OCI-LY3 (cell line): ENCODE measurements around the gene GNAZ.

Source experiments
- H2AFZ ChIP-seq: fragments of 200-600, 300-600 bp; shearing (Covaris generic); 2 replicates; pipeline ENCODE4 v1.6.0; 2014; ENCODE audit warnings: antibody characterized with exemption, low read depth, low read length
- H3K27ac ChIP-seq: fragments of 200-600, 300-600 bp; sonication (generic); 2 replicates; pipeline ENCODE4 v1.5.1; 2014; ENCODE audit warnings: mild to moderate bottlenecking, low read length, moderate library complexity, mixed read lengths
- H3K27me3 ChIP-seq: fragments of 200-600, 300-600 bp; sonication (generic); 2 replicates; pipeline ENCODE4 v1.6.1; 2014; ENCODE audit warnings: low read depth, low read length, mixed read lengths
- H3K36me3 ChIP-seq: fragments of 200-600, 300-600 bp; sonication (generic); replicated peaks from 2 replicates; pipeline ENCODE3; 2014; ENCODE audit warnings: low read depth, low read length, mixed read lengths
- H3K4me1 ChIP-seq: fragments of 300-600, 200-600 bp; sonication (generic); 2 replicates; pipeline ENCODE4 v1.6.1; 2014; ENCODE audit warnings: low read length, mixed read lengths
- H3K4me2 ChIP-seq: fragments of 200-600, 300-600 bp; sonication (generic); 2 replicates; pipeline ENCODE4 v1.6.1; 2014; ENCODE audit warnings: low read length, mixed read lengths
- H3K4me3 ChIP-seq: fragments of 300-600, 200-600 bp; sonication (generic); 2 replicates; pipeline ENCODE4 v1.5.1; 2014; ENCODE audit warnings: antibody characterized with exemption, mild to moderate bottlenecking, low read length, moderate library complexity
- H3K79me2 ChIP-seq: fragments of 300-600, 200-600 bp; shearing (Covaris generic); 2 replicates; pipeline ENCODE4 v1.6.1; 2014; ENCODE audit warnings: mild to moderate bottlenecking, low read length, mixed read lengths
- H3K9ac ChIP-seq: fragments of 300-600, 200-600 bp; shearing (Covaris generic); 2 replicates; pipeline ENCODE4 v1.6.0; 2014; ENCODE audit warnings: mild to moderate bottlenecking, low read length, moderate library complexity
- H3K9me3 ChIP-seq: fragments of 200-600, 300-600 bp; shearing (Covaris generic); 2 replicates; pipeline ENCODE4 v1.6.1; 2014; ENCODE audit warnings: low read length, mixed read lengths; ENCODE audit not compliant: insufficient read depth
- H4K20me1 ChIP-seq: fragments of 200-600, 300-600 bp; sonication (generic); 2 replicates; pipeline ENCODE4 v1.6.1; 2016; ENCODE audit warnings: low read length, mixed read lengths; ENCODE audit not compliant: insufficient read depth
- EZH2phosphoT487 ChIP-seq: fragments of 200-600 bp; shearing (Covaris generic); IDR thresholded peaks from 2 replicates; pipeline ENCODE4 v1.6.1; 2018; ENCODE audit warnings: antibody characterized with exemption, mixed run types, low read depth
- TF ChIP-seq, protein P1 (sequence below): fragments of 200-600, 300-600 bp; sonication (generic); IDR thresholded peaks from 2 replicates; pipeline ENCODE4 v1.5.1; 2014; ENCODE audit warnings: antibody characterized with exemption, low read length, low read depth

Gene GNAZ

DNA sequence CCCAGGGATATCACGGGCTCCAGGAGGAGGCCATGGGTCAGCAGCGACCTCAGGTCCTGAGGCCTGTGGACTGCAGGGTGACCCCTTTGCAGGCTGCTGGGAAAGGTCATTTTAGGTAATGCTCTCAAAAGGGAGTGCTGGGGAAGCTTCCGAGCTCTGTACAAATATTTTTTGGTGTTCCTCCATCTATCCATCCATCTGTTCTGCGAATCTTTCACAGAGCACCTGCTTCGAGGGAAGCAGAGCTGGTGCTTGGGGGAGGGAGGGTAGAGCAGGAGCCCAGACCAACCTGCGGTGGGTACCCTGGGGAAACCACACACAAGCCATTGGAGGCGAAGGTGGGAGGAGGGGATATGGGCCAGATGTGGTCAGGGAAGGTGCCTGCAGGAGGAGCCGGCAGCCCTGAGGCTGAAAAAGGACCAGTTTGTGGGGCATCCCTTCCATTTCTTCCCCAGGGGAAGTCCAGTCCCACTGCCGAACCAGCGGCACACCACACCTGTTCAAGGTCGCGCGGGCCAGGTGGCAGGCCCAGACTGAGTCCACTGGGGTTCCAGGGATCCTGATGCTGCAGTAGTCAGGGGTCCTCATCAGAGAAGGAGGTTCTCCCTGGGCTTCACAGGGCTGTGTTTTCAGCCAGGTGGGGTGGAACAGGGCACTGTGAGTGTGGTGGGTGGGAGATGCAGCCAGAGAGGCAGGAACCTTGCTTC, 13.1 kb downstream of the GNAZ start:
- peaks cover 91% of the 10 kb centered on the region for H4K20me1 ChIP-seq
- no peak overlapping the region for H3K4me3 ChIP-seq
- H3K4me1 ChIP-seq = peaks cover 24% of the 10 kb centered on the region
- peaks cover 96% of the 10 kb centered on the region for H3K79me2 ChIP-seq
- H3K9ac ChIP-seq = no peak overlapping the region
- no peaks in the 10 kb centered on the region for H3K27me3 ChIP-seq
- no peak for TF ChIP-seq EZH2phosphoT487
- TF ChIP-seq, protein P1, sequence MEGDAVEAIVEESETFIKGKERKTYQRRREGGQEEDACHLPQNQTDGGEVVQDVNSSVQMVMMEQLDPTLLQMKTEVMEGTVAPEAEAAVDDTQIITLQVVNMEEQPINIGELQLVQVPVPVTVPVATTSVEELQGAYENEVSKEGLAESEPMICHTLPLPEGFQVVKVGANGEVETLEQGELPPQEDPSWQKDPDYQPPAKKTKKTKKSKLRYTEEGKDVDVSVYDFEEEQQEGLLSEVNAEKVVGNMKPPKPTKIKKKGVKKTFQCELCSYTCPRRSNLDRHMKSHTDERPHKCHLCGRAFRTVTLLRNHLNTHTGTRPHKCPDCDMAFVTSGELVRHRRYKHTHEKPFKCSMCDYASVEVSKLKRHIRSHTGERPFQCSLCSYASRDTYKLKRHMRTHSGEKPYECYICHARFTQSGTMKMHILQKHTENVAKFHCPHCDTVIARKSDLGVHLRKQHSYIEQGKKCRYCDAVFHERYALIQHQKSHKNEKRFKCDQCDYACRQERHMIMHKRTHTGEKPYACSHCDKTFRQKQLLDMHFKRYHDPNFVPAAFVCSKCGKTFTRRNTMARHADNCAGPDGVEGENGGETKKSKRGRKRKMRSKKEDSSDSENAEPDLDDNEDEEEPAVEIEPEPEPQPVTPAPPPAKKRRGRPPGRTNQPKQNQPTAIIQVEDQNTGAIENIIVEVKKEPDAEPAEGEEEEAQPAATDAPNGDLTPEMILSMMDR = no peak
- no peaks in the 10 kb centered on the region for H3K9me3 ChIP-seq
- no peak overlapping the region for H2AFZ ChIP-seq
- H3K36me3 ChIP-seq = peaks cover 21% of the 10 kb centered on the region
- H3K4me2 ChIP-seq = no peak overlapping the region
- H3K27ac ChIP-seq = no peak overlapping the region

DNA sequence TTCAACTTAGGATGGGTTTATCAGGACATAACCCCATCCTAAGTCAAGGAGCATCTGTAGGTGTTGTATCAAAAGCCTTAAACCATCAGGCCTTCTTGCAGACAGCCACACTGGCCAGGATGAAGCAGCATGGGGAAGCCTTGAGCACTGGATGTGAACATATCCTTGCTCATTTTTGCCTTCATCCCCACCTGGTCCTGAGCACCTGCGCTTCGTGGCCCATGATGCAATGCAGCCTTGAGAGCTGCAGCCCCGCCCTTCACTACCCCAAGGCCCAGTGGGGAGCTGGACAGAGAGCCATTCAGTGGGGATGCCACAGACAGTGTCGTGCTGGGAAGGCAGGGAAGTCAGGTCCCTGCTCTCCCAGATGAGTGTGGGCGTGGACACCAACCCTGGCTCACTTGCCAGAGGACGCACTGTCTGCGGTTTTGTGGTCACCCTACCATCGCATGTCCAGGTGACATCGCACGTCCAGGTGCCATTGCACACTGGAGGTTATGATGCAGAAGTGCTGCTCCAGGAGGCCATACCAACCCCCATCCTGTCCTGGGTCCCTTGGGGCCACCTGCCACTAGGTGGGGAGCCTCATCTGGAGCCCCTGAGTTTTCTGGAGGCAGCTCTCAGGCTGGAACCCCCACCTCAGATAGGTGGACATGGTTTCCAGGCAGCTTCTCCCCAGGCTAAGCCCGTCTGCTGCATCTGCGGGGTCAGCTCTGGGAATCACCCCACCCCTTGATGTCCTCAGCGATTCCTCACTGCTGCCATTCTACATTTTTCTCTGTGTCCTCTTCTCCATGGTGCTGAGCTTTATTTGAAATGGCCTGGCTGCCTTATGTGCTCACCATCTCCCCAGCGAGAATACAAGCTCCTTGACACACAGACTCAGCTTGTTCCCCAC, 14.4 kb downstream of the GNAZ start:
- Histone ChIP-seq H3K79me2 (peaks cover 96% of the 10 kb centered on the region), H3K27me3 (no peaks in the 10 kb centered on the region), H3K9me3 (no peaks in the 10 kb centered on the region), H3K9ac (no peak overlapping the region), H3K36me3 (peaks cover 21% of the 10 kb centered on the region), H3K4me2 (no peak overlapping the region), H3K27ac (no peak overlapping the region), H3K4me1 (peaks cover 24% of the 10 kb centered on the region), H2AFZ (no peak overlapping the region), H3K4me3 (no peak overlapping the region), H4K20me1 (peaks cover 91% of the 10 kb centered on the region)
- TF ChIP-seq, protein P1 = no peak
- no peak for TF ChIP-seq EZH2phosphoT487

DNA sequence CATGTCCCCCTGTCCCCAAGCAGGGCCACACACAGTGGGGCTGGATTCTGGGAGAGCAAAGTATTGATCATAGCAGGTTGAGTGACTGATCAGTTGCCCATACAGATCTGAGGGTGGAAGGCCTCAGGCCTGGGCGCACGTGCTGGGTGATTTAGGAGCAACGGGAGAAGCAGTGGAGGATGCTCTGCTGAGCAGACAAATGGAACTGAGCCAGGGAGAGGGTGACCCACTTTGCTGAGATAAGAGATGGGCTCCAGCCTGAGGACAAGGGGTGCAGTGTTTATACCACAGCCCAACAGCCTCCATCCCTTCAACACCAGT, 15.0 kb downstream of the GNAZ start:
- H3K4me1 ChIP-seq = peaks cover 24% of the 10 kb centered on the region
- TF ChIP-seq EZH2phosphoT487 = no peak
- TF ChIP-seq, protein P1 = no peak
- no peak overlapping the region for H2AFZ ChIP-seq
- peaks cover 96% of the 10 kb centered on the region for H3K79me2 ChIP-seq
- H3K27me3 ChIP-seq = no peaks in the 10 kb centered on the region
- H3K27ac ChIP-seq = no peak overlapping the region
- H3K4me3 ChIP-seq = no peak overlapping the region
- H3K4me2 ChIP-seq = no peak overlapping the region
- H3K36me3 ChIP-seq = peaks cover 16% of the 10 kb centered on the region
- H3K9me3 ChIP-seq = no peaks in the 10 kb centered on the region
- H3K9ac ChIP-seq = no peak overlapping the region
- H4K20me1 ChIP-seq = peaks cover 91% of the 10 kb centered on the region

DNA sequence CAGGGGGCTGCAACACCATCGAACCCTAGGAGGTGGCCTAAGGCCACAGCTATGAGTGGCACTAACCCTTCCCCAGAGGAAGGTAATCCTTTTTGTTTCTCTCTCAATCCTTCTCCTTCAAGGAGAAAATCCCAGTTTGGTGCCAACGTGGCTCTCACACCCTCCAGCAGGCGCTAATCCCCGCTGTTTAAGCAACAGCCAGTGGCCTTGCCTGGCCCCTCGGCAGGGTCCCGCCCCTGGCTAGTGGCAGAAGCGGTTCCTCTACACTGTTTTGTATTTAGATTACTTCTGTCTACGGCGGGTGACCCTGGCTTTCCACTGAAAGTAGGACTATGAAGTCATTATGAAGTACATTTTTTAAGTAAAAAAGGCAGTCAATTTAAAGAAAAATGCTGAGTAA, 15.5 kb downstream of the GNAZ start:
- Histone ChIP-seq H3K4me3 (no peak overlapping the region), H3K4me2 (no peak overlapping the region), H3K9me3 (no peaks in the 10 kb centered on the region), H3K27ac (no peak overlapping the region), H2AFZ (no peak overlapping the region), H3K4me1 (peaks cover 24% of the 10 kb centered on the region), H3K9ac (no peak overlapping the region), H3K79me2 (peaks cover 96% of the 10 kb centered on the region), H3K36me3 (peaks cover 12% of the 10 kb centered on the region), H3K27me3 (no peaks in the 10 kb centered on the region), H4K20me1 (peaks cover 91% of the 10 kb centered on the region)
- TF ChIP-seq, protein P1 = no peak
- TF ChIP-seq EZH2phosphoT487 = no peak
